NOMO-1 treated with dmso at 0.1 percent for 144 hours (cell line): ENCODE data around the gene ERI3.

Source experiments
- DNase-seq: peaks from one replicate; lab custom pipeline; 2025; ENCODE audit not compliant: unreplicated experiment; lab: John Stamatoyannopoulos, UW

The ERI3 gene

GRCh38 chr1:44289530-44289929 lies 65.5 kb downstream of the ERI3 start:
- no peak for DNase-seq

DNA sequence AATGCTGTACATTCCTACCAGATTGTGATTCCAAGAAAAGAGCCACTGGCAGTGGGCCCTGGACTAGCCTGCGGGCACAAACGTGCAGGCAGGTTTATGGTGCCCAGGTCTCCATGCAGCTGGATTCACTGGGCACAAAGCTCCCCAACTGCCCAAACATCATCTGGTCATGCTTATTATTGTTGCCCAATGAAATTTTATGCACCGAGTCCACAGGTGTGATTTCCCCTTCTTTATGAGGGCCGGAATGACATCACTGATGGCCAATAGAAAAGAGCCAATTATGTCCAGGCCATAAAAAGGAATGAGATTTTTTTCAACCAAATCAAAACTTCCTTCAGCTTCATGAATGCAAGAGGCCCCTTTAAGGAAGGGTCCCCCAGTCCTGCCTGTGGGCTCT lies 66.2 kb downstream of the ERI3 start:
- DNase-seq = no peak

DNA sequence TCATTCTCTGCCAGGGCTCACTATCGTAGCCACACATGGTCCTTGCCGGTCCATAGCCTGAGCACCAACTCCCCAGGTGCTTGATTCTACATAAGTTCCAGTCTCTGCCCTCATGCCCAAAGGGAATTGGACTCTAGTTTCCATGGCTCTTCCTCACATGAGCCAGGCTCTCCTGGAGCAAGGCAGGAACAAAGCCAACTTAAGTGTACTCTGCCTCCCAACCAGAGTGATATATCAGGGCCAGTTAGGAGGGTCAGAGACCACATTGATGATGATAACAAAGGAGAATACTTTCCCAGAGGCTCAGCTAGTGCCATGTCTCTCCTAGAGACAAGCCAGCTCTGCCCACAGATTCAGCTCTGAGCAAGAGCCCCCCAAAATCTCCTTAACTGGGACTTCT lies 70.9 kb downstream of the ERI3 start:
- DNase-seq = no peak

- no peak for DNase-seq
These were observed 71.4 kb downstream of the ERI3 start for GRCh38 chr1:44283524-44284173.

DNA sequence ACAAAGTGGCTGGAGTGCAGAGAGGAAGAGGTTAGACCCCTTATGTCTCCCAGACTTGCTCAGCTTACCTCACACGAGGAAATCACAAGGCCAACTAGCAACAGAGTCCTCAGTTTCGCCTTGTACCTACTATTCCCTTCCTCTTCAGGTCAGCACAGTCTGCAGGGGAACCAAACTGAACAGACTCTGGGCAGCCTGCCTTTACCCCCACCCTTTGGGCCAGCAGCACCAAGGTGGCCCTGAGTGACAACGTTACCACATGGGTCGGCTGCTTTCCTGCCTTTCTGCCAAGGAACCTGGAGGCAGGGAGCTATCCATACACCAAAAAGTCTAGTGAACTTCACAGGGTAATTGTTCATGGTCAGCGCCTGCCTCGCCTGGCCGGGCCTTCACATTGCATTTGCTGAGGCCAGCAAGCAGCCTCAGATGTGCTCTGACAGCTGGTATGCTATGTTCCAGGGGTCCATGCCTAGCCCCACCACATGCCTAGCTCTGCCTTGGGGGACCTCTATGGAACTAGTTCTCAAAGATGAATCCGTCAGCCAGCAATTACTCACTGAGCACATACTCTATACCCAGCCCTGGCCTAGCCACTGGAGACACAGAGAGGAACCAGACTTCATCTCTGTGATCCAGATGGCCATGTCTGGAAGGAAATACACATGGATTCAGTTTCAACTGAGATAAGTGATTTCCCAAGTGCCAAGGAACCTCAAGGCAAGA lies 72.2 kb downstream of the ERI3 start:
- DNase-seq = no peak

GRCh38 chr1:44281962-44282703 lies 72.9 kb downstream of the ERI3 start:
- DNase-seq = no peak

GRCh38 chr1:44276901-44277300 lies 78.2 kb downstream of the ERI3 start:
- DNase-seq = no peak

- DNase-seq = peak; percentile 16
These were observed 79.1 kb downstream of the ERI3 start for GRCh38 chr1:44275991-44276405.

GRCh38 chr1:44275296-44275962 lies 79.6 kb downstream of the ERI3 start:
- no peak for DNase-seq

- DNase-seq = no peak
These were observed 81.3 kb downstream of the ERI3 start for GRCh38 chr1:44273560-44274350.

DNA sequence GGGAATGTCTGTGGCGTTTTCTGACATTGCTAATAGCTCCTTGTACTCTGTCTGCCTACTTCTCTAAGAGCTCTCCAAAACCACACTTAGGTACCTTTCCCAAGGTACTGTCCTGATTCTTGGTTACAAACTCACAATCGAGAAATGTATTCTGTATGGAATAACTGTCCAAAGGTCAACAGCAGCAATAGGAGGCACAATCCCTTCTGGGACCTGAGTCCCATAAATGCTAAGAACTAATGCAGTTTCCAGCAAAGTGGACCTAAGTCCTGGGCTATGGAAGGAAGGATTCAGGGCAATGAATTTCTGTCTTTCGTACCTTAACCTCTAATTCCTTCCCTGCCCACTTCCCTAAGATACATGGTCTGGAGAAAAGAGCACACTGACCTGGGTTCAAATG lies 82.1 kb downstream of the ERI3 start:
- DNase-seq = no peak

DNA sequence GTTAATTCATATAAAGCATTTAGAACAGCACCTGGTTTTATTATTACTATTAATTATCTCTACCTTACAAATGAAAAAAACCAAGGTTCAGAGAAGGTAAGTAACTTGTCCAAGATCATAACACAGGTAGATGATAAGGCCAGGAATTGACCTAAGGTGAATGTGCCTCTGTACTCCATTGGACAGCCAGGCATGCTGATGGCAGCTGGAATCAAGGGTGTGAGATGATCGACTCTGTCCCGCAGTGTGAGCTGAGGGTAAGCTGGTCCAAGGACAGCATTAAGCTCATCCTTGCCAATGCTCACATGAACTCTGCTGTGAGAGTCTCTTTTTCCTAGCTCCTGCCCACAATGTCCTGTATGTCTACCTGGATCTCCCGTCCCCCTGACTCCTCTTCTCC lies 83.4 kb downstream of the ERI3 start:
- DNase-seq = no peak

DNA sequence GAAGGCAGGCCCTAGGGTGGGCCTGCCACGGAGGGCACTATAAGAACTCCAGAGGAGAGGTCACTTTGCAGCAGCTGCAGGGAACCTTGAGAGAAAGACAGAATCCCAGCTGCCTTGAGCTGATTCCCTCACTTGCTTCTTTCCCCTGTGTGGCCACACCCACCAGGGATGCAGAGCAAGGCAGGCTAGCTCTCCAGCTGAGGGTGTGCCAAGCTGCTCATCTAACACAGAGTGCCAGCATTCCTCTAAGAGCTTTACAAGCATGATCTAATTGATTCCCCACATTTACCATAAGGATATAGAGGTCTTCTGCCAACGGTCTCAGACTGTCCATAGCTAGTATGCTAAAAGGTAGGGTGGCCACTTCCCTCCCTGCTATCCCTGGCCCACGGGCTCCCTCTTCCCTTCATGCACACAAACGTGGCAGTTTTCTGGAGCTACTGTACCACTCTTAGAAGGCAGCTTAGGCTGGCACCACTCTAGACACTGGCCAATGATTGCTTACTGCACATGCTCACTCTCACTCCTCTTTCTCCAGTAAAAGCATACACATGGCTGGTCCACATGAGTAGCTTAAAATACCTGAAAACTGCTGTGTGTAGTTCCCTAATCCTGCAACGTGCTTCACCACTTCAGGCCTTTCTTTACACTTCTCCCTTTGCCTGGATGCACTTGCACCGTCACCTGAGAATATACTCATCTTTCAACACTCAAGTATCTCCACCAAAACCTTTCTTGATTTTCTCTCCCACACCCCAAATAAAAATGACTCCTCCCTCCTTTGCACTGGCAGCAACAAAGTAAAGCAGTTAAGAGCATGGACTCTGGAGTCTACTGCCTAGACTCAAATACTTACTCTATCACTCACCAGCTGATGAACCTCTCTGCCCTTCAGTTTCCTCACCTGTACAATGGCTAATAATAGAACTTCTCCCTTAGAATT lies 84.1 kb downstream of the ERI3 start:
- DNase-seq = no peak

GRCh38 chr1:44268054-44268453 lies 87.0 kb downstream of the ERI3 start:
- DNase-seq = no peak

DNA sequence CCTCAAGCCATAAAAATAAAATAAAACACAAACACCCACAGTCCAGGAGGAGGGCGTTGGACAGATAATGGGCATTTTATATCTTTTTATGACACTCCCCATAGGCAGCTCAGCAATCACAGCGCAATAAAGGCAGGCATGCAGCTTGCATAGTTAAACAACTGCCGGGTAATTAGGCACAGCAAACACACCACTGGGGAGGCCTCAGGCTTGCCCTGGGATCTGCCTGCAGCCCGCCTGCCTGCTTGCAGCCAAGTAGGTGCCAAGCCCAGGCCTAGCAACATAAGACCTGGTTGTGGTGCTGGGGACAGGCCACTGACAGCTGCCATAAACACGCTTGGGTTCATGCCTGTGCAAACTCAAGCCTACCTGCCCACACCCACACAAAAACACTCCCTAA lies 87.6 kb downstream of the ERI3 start:
- no peak for DNase-seq

- no peak for DNase-seq
These were observed 88.4 kb downstream of the ERI3 start for GRCh38 chr1:44266400-44267344.

GRCh38 chr1:44265656-44266358 lies 89.2 kb downstream of the ERI3 start:
- no peak for DNase-seq

GRCh38 chr1:44264451-44264771 lies 90.6 kb downstream of the ERI3 start:
- no peak for DNase-seq
